Coronary artery (tissue), 2 donors: ENCODE measurements around the gene ANKDD1A.

Source experiments
- DNase-seq: peaks from one replicate; pipeline ENCODE4 v3.0.0-alpha.2; 2017; ENCODE audit warnings: low spot score
- H3K27ac ChIP-seq, 2 donors: fragments of 200-600 bp; sonication (generic); one replicate each; pipeline ENCODE4 v1.5.1; 2016 to 2019
- H3K4me3 ChIP-seq: fragments of 200-600 bp; sonication (generic); 2 replicates; pipeline ENCODE4 v1.5.1; 2016; ENCODE audit warnings: mild to moderate bottlenecking, moderate library complexity
- CTCF ChIP-seq: fragments of 200-600 bp; sonication (generic); IDR thresholded peaks from one replicate; pipeline ENCODE4 v1.5.1; 2019; ENCODE audit warnings: antibody characterized with exemption

The ANKDD1A gene

GRCh38 chr15:64869501-64869900 lies 42.2 kb upstream of the ANKDD1A start:
- Histone ChIP-seq H3K27ac (no peak overlapping the region), H3K4me3 (no peak overlapping the region)
- no peak for DNase-seq
- TF ChIP-seq CTCF = no peak

GRCh38 chr15:64870353-64870752 lies 41.3 kb upstream of the ANKDD1A start:
- peak overlapping the region in 1 of 2 donors; percentile 51 for H3K27ac ChIP-seq
- H3K4me3 ChIP-seq = no peak overlapping the region
- no peak for TF ChIP-seq CTCF
- DNase-seq = no peak

GRCh38 chr15:64875641-64876223 lies 36.0 kb upstream of the ANKDD1A start:
- DNase-seq = no peak

GRCh38 chr15:64877435-64877834 lies 34.3 kb upstream of the ANKDD1A start:
- Histone ChIP-seq H3K27ac (peak overlapping the region in 1 of 2 donors; percentile 81), H3K4me3 (no peak overlapping the region)
- DNase-seq = no peak
- no peak for TF ChIP-seq CTCF

More at GRCh38 chr15:64875641-64876223, 36.0 kb upstream of the ANKDD1A start:
- no peak overlapping the region for H3K4me3 ChIP-seq
- no peak for TF ChIP-seq CTCF
- peak overlapping the region in 1 of 2 donors; percentile 0 for H3K27ac ChIP-seq

- H3K4me3 ChIP-seq = no peak overlapping the region
- no peak for TF ChIP-seq CTCF
- peak overlapping the region in 1 of 2 donors; percentile 81 for H3K27ac ChIP-seq
- no peak for DNase-seq
Observed at GRCh38 chr15:64878705-64879104, 33.0 kb upstream of the ANKDD1A start.

GRCh38 chr15:64883100-64883581 lies 28.6 kb upstream of the ANKDD1A start:
- Histone ChIP-seq H3K4me3 (no peak overlapping the region), H3K27ac (peak overlapping the region; percentile 37 to 77)
- TF ChIP-seq CTCF = no peak
- no peak for DNase-seq

- Histone ChIP-seq H3K27ac (peak overlapping the region; percentile 37 to 77), H3K4me3 (no peak overlapping the region)
- DNase-seq = no peak
- TF ChIP-seq CTCF = no peak
Observed at GRCh38 chr15:64883997-64884511, 27.6 kb upstream of the ANKDD1A start.
